H1 (cell line): ENCODE data around the gene ABCA2. TPM values are rescaled to one million over a fixed set of nuclear protein-coding genes. Genes with fewer than 3 reads are reported as not detected.

Experiments
- CTCF ChIA-PET: fragments of 300-600 bp; sonication (Branson Sonifier 250); formaldehyde crosslinking; loops from one replicate; lab custom pipeline; 2021; ENCODE audit not compliant: partially characterized antibody; lab: Charles Lee
- POLR2A ChIA-PET: fragments of 300-600 bp; sonication (Branson Sonifier 250); formaldehyde crosslinking; loops from one replicate; lab custom pipeline; 2021; ENCODE audit warnings: inconsistent platforms; ENCODE audit not compliant: partially characterized antibody; lab: Charles Lee
- DNase-seq, 2 experiments: peaks; one replicate each; pipeline versions ENCODE4 v3.0.0 to v3.0.0-alpha.2; 2010 to 2022; ENCODE audit warnings: low spot score in 2 of 2, low read depth in 1 of 2, mixed read lengths in 1 of 2
- FAIRE-seq: peaks from 2 replicates; lab custom pipeline; 2011; peaks lifted over from hg19 to GRCh38; lab: Jason Lieb, UNC
- H2AFZ ChIP-seq: 2 replicates; pipeline ENCODE4 v1.8.1; 2012; ENCODE audit warnings: low read length, inconsistent platforms
- H2AK5ac ChIP-seq: 2 replicates; pipeline ENCODE4 v1.6.1; 2013; ENCODE audit warnings: low read depth, low read length
- H2BK120ac ChIP-seq: replicated peaks from 2 replicates; pipeline ENCODE3; 2013; ENCODE audit warnings: low read depth, low read length, inconsistent platforms
- H2BK12ac ChIP-seq: 2 replicates; pipeline ENCODE4 v1.6.1; 2013; ENCODE audit warnings: low read depth, low read length
- H2BK15ac ChIP-seq: 2 replicates; pipeline ENCODE4 v1.6.1; 2013; ENCODE audit warnings: low read length
- H2BK20ac ChIP-seq: 2 replicates; pipeline ENCODE4 v1.6.1; 2013; ENCODE audit warnings: low read length
- H2BK5ac ChIP-seq: 2 replicates; pipeline ENCODE4 v1.6.1; 2013; ENCODE audit warnings: low read depth, low read length
- H3K14ac ChIP-seq: 2 replicates; pipeline ENCODE4 v1.6.1; 2013; ENCODE audit warnings: inconsistent platforms; ENCODE audit not compliant: insufficient read length
- H3K18ac ChIP-seq: 2 replicates; pipeline ENCODE4 v1.6.1; 2013; ENCODE audit warnings: low read length; ENCODE audit errors: extremely low read depth
- H3K23ac ChIP-seq: 2 replicates; pipeline ENCODE4 v1.6.1; 2013; ENCODE audit warnings: inconsistent platforms; ENCODE audit not compliant: insufficient read length
- H3K23me2 ChIP-seq: 2 replicates; pipeline ENCODE4 v1.6.1; 2013; ENCODE audit warnings: low read depth, low read length
- H3K27ac ChIP-seq: 2 replicates; pipeline ENCODE4 v1.6.1; 2011; ENCODE audit warnings: low read depth, low read length, inconsistent platforms
- H3K27me3 ChIP-seq, 4 experiments: replicated peaks in 1 of 4; 1 replicate in 1 of 4; 2 replicates in 3 of 4; pipeline versions ENCODE4 v1.6.1 to v1.8.1; 2011 to 2013; ENCODE audit warnings: low read length in 3 of 4, mild to moderate bottlenecking in 3 of 4, inconsistent platforms in 2 of 4, mixed read lengths in 2 of 4, moderate library complexity in 1 of 4; ENCODE audit not compliant: control insufficient read depth in 3 of 4, insufficient read depth in 3 of 4; ENCODE audit errors: extremely low read depth in 1 of 4
- H3K36me3 ChIP-seq, 4 experiments: 2 replicates each; pipeline versions ENCODE4 v1.6.1 to v1.8.1; 2011 to 2013; ENCODE audit warnings: mild to moderate bottlenecking in 4 of 4, low read length in 3 of 4, moderate library complexity in 2 of 4, control low read depth in 1 of 4, inconsistent platforms in 1 of 4; ENCODE audit not compliant: insufficient read depth in 4 of 4, control insufficient read depth in 2 of 4
- H3K4ac ChIP-seq: replicated peaks from 2 replicates; pipeline ENCODE3; 2013; ENCODE audit warnings: low read length, low read depth, mixed read lengths, inconsistent platforms; ENCODE audit not compliant: insufficient read length
- H3K4me1 ChIP-seq, 4 experiments: replicated peaks in 1 of 4; 1 replicate in 1 of 4; 2 replicates in 3 of 4; pipeline versions ENCODE4 v1.6.1 to v1.8.1; 2011 to 2013; ENCODE audit warnings: low read length in 3 of 4, inconsistent platforms in 2 of 4, mixed read lengths in 1 of 4; ENCODE audit not compliant: insufficient read depth in 4 of 4, control insufficient read depth in 3 of 4
- H3K4me2 ChIP-seq, 2 experiments: 2 replicates each; pipeline versions ENCODE4 v1.6.1 to v1.8.1; 2011 to 2013; ENCODE audit warnings: low read depth in 2 of 2, low read length in 2 of 2, control low read depth in 1 of 2, inconsistent platforms in 1 of 2, mild to moderate bottlenecking in 1 of 2; ENCODE audit not compliant: insufficient read depth in 1 of 2
- H3K4me3 ChIP-seq, 4 experiments: fragments of 200-600, 300-600 bp in 1 of 4; sonication (generic), shearing (Covaris generic), sonication (Bioruptor Twin) in 1 of 4; 2 replicates each; pipeline versions ENCODE4 v1.5.1 to v1.8.1; 2011 to 2016; ENCODE audit warnings: low read length in 4 of 4, low read depth in 3 of 4, control low read depth in 2 of 4, inconsistent platforms in 2 of 4, mild to moderate bottlenecking in 2 of 4, mixed read lengths in 1 of 4, moderate library complexity in 1 of 4; ENCODE audit not compliant: insufficient read depth in 2 of 4; ENCODE audit errors: extremely low read depth in 1 of 4
- H3K56ac ChIP-seq: replicated peaks from 2 replicates; pipeline ENCODE3; 2013; ENCODE audit warnings: low read depth, mild to moderate bottlenecking, mixed read lengths, low read length, inconsistent platforms; ENCODE audit not compliant: insufficient read length
- H3K79me1 ChIP-seq: 2 replicates; pipeline ENCODE4 v1.6.1; 2013; ENCODE audit warnings: low read depth, low read length, control low read depth
- H3K79me2 ChIP-seq, 2 experiments: 2 replicates each; pipeline versions ENCODE4 v1.6.1 to v1.8.1; 2012 to 2013; ENCODE audit warnings: low read length in 2 of 2, mild to moderate bottlenecking in 2 of 2, inconsistent platforms in 1 of 2; ENCODE audit not compliant: insufficient read depth in 2 of 2, control insufficient read depth in 1 of 2
- H3K9ac ChIP-seq, 4 experiments: replicated peaks in 1 of 4; 1 replicate in 1 of 4; 2 replicates in 3 of 4; pipeline versions ENCODE4 v1.6.1 to v1.8.1; 2011 to 2013; ENCODE audit warnings: low read depth in 3 of 4, low read length in 3 of 4, control low read depth in 2 of 4, mild to moderate bottlenecking in 2 of 4, moderate library complexity in 2 of 4, inconsistent platforms in 1 of 4; ENCODE audit errors: extremely low read depth in 1 of 4
- H3K9me3 ChIP-seq, 2 experiments: 2 replicates each; pipeline versions ENCODE4 v1.6.1 to v1.8.1; 2012 to 2013; ENCODE audit warnings: mild to moderate bottlenecking in 2 of 2, moderate library complexity in 2 of 2, control low read depth in 1 of 2, inconsistent platforms in 1 of 2, low read depth in 1 of 2, low read length in 1 of 2, mixed read lengths in 1 of 2; ENCODE audit not compliant: insufficient read depth in 2 of 2
- H4K20me1 ChIP-seq, 2 experiments: replicated peaks in 1 of 2; 2 replicates each; pipeline versions ENCODE3 to v1.8.1; 2011 to 2013; ENCODE audit warnings: inconsistent platforms in 2 of 2, low read length in 2 of 2, mild to moderate bottlenecking in 1 of 2; ENCODE audit not compliant: insufficient read depth in 2 of 2, control insufficient read depth in 1 of 2
- H4K5ac ChIP-seq: 2 replicates; pipeline ENCODE4 v1.6.1; 2013; ENCODE audit warnings: low read length, low read depth, mixed read lengths, inconsistent platforms; ENCODE audit not compliant: insufficient read length
- H4K8ac ChIP-seq: 2 replicates; pipeline ENCODE4 v1.8.0; 2013; ENCODE audit warnings: mild to moderate bottlenecking, moderate library complexity, low read length, inconsistent platforms; ENCODE audit not compliant: insufficient read depth; ENCODE audit errors: extremely low read depth
- H4K91ac ChIP-seq: replicated peaks from 2 replicates; pipeline ENCODE3; 2013; ENCODE audit warnings: low read length, mixed read lengths, inconsistent platforms; ENCODE audit not compliant: insufficient read length
- TBP ChIP-seq: IDR thresholded peaks from 2 replicates; pipeline ENCODE4 v1.6.1; 2011; ENCODE audit warnings: low read depth, low read length, improper control_type of control experiment
- WGBS, 2 experiments: shearing (Covaris generic) in 1 of 2; methylation state at CpG; one replicate each; pipeline versions ENCODE4 v1.1.6 to v1.1.7; 2013 to 2015; ENCODE audit warnings: low lambda C conversion rate in 2 of 2, mixed read lengths in 2 of 2, inconsistent platforms in 1 of 2, low coverage in 1 of 2, missing lambda C conversion rate in 1 of 2; ENCODE audit not compliant: insufficient replicate concordance in 2 of 2, insufficient coverage in 1 of 2, insufficient read length in 1 of 2; ENCODE audit errors: extremely low coverage in 1 of 2, missing lambda C conversion rate in 1 of 2; 5-methylcytosine and 5-hydroxymethylcytosine counted together
- polyA plus RNA-seq, 7 experiments: library from polyadenylated mRNA; depleted of rRNA in 3 of 7; stranded (reverse) in 5 of 7; unstranded in 2 of 7; fragments of >200 nt in 5 of 7; fragments of 200-250 nt in 2 of 7; gene quantifications; 1 replicate in 5 of 7; 2 replicates in 1 of 7; 4 replicates in 1 of 7; pipeline versions ENCODE4 v1.2.1 to v1.2.3, GENCODE V29; 2011 to 2013; ENCODE audit warnings: missing spikeins in 2 of 7, mixed read lengths in 2 of 7
- total RNA-seq: library from RNA; stranded (reverse); fragmentation: NEBNext Ultra II Directional; extraction: Animal tissue kit (Norgen Biotek cat#: 25700); gene quantifications from 2 replicates; pipeline ENCODE4 v1.2.1, GENCODE V29; 2021

ABCA2 gene
- total and polyA plus RNA-seq, 2 of the 8 experiments (the other 6 are each of a cell fraction or from before 2014, with no cell fraction given), result 12.5 to 14.3 TPM

DNA sequence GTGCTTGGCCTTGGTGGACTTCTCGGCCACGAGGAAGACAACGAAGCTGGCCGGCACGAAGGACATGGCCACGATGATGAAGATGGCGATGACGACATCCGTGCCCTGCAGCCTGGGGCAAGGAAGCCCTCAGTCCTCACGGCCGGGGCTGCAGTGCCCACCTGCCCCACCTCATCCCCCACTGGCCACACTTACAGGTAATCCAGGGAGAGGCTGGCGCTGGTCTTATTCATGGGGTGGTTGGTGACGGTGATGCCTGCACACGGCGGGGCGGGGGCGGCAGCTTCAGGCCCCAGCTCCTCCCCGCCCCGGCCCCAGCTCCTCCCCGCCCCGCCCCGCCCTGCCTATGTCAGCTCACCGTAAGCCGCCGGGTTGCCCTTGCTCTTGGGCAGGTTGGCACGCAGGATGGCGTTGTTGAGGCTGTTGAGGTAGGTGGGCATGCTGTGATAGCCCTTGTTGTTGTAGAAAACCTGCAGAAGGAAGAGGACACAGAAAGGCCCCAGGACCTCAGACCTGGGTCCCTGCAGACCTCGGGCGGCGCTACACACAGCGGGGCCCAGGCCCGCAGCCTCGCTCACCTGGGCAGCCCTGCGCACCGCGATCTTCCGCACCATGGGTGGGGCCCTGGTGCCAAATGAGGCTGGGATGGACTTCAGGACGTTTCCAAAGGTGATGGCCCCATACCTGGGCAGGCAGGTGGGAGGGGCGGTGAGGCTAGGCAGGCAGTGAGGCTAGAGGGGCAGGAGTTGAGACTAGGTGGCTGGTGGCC lies 15.9 kb downstream of the ABCA2 start:
- no peak overlapping the region for H3K4ac ChIP-seq
- POLR2A ChIA-PET, result interaction anchor here (1.0 kb wide), 1 partner anchor 20 kb away, joined by 4 read pairs; the partner anchor contains the start of gene PAXX
- H3K9ac ChIP-seq, result no peak overlapping the region
- peaks cover 0 to 4% (median under 1%) of the 10 kb centered on the region in 4 experiments; a peak in 2 of 7 replicates for H3K4me1 ChIP-seq
- no peaks in the 10 kb centered on the region for H3K79me2 ChIP-seq
- H2BK5ac ChIP-seq, result no peak overlapping the region
- no peak overlapping the region for H3K23ac ChIP-seq
- peaks cover 0 to 25% of the 10 kb centered on the region in 2 experiments; a peak in 2 of 4 replicates for H3K9me3 ChIP-seq
- 94% methylated on average over 21 of the region's 39 CpGs; no CpG with 5 or more reads in 1 of the 2 experiments for WGBS, 2 experiments
- no peak overlapping the region for H3K27ac ChIP-seq
- H3K4me2 ChIP-seq, result no peak overlapping the region
- no peaks in the 10 kb centered on the region for H3K79me1 ChIP-seq
- no peak for DNase-seq
- H2AK5ac ChIP-seq, result no peak overlapping the region
- H3K18ac ChIP-seq, result no peak overlapping the region
- no peaks in the 10 kb centered on the region; a peak in 1 of 7 replicates for H3K27me3 ChIP-seq
- no peak overlapping the region for H3K56ac ChIP-seq
- H3K23me2 ChIP-seq, result no peaks in the 10 kb centered on the region; the same call in 1 of the 2 replicates
- no peak overlapping the region for H2BK12ac ChIP-seq
- H2AFZ ChIP-seq, result no peak overlapping the region
- H2BK20ac ChIP-seq, result no peak overlapping the region
- H3K36me3 ChIP-seq, result peaks cover 0 to 12% (median 0%) of the 10 kb centered on the region in 4 experiments; a peak in 1 of 8 replicates
- no peak overlapping the region for H4K91ac ChIP-seq
- no peak overlapping the region for H3K14ac ChIP-seq
- no peak overlapping the region for H2BK15ac ChIP-seq
- no peak for FAIRE-seq
- TF ChIP-seq TBP, result no peak
- H2BK120ac ChIP-seq, result no peak overlapping the region
- H4K20me1 ChIP-seq, result no peaks in the 10 kb centered on the region
- CTCF ChIA-PET, result interaction anchor here (0.6 to 2.2 kb wide), 7 partner anchors 10 to 93 kb away, joined by 3 to 11 read pairs (median 5); no protein-coding TSS in a partner anchor
- H4K8ac ChIP-seq, result no peak overlapping the region
- H3K4me3 ChIP-seq, result no peak overlapping the region
- no peak overlapping the region for H4K5ac ChIP-seq
